Stimulated activated CD8-positive, alpha-beta memory T cell treated with anti-CD3 and anti-CD28 coated beads, Interleukin-15, amount 100 ng/mL, for 1 hour (primary cell): ENCODE data around the gene TTC38.
"Not testable (repeated sequence)": the region's sequence is repeated elsewhere in the genome, so short reads cannot be mapped to it uniquely, and the experiment has no call there.

Source experiments
- DNase-seq: peaks from one replicate; pipeline ENCODE4 v3.0.0-alpha.2; 2020; ENCODE audit warnings: low read depth

Gene TTC38

DNA sequence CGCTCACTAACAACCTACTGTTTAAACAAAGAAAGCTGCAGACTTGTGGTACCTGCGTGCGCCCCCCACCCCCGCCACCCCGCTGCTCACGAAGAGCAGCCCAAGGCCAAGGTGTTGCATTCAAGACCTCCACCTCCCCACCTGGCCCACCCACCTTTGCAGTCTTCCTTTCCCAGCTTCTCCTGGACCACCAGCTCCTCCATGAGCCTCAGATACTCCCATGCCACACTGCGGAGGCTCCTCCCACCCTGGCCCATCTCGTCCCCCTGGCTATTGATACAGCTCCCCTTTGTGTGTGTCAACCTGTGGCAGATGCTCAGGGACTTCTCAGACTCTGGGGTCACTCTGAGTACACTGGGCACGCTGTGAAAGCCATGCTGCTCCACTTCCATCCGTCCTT, 21.6 kb upstream of the TTC38 start:
- no peak for DNase-seq

DNA sequence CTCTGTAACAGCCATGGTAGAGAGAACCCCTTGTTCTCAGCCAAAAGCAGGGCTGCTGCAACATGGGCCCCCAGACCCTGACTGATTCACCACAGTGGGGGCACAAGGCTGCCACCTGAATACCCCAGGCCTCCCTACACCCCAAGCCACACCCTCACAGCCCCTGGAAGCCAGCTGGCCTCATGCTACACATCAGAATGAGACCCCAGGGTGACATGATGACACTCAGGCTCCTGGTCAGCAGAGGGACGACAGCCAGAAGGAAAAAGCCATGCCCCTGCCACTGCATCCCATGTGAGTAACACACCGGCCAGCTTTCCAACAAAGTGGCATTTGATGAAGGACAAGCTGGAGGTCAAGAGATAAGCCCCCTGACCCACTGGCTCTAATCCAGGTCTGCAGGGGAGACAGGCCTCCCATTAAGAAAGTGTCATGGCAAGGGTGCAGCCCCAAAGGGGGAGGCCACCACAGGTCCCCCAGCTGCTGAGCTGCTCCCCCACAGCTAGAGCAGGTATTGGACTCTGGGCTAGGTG, 20.3 kb upstream of the TTC38 start:
- no peak for DNase-seq

DNA sequence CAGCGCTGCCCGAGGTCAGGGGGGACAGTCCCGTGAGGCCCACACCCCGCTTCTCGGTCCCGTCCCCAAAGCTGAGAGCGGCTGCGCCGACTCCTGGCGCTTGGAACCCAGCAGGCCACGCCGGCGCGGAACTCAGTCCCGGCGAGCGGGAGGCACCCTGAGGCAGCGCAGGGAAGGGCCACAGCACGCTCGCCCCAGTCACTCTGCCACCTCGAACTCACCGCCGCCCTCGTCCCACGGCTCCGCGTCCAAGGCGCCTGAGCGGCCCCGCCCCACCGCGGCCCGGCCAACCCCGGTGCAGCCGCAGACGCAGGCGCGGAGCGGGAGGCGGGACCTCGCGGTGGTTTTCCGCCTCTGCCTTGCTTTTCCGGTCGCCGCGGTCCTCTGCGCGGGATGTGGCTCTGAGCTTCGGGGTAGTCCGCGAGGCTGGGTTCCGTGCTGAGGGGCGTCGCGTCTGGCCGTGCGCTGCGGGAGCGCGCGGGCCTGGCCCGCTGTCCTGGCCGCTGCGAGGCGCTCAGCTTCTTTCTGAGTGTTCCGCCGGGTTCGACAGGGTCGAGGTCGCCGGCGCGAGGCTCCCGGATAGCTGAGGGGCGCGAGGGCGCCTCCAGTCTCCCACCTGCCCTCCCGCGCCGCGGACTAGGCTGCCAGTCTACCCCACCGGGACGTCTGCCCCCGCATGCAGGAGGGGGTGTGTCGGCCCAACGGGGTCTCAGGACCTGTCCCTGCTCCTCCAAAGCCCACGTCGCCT, 17.6 kb upstream of the TTC38 start, which contains the start of gene CDPF1:
Gene CDPF1 (minus strand): TSS at position 259 of the 748 bp plus-strand sequence. CDS start 2,009 bp downstream, outside the sequence.
- peak; percentile 79 for DNase-seq

DNA sequence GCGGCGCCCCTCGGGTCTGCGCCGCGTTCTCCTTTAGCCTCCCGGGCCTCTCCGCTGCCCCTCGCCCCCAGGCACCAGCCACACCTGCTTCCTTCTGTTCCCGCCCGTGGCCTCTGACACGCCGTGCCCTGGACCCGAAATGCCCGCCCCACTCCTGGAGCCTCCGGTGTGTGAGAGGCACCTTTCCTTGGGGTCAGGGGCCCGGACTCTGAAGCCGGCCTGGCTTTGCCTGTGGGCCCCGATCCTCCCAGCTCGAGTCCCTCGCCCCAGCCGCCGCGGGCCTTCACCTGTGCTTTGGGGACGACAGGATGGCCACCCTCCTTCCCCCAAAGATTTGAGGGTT, 17.1 kb upstream of the TTC38 start:
- no peak for DNase-seq

DNA sequence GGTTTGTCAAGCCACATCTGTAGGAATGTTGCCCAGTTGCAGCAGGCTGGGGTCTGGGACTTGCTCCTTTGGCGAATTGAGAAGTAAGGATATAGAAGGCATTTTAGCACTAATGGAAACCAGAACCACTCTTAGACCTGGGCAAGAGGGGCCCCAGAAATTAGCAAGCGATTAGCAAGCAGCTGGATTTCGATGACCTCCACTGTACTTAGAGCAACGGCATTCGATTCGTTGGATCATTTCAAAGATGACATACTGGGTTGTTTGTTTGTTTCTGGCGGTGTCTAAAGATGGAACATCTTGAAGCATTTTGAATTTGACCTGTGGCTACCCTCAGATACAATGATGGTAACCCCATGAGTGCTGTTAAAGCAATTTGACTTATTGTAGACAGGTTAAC, 16.5 kb upstream of the TTC38 start:
- DNase-seq, result no peak

DNA sequence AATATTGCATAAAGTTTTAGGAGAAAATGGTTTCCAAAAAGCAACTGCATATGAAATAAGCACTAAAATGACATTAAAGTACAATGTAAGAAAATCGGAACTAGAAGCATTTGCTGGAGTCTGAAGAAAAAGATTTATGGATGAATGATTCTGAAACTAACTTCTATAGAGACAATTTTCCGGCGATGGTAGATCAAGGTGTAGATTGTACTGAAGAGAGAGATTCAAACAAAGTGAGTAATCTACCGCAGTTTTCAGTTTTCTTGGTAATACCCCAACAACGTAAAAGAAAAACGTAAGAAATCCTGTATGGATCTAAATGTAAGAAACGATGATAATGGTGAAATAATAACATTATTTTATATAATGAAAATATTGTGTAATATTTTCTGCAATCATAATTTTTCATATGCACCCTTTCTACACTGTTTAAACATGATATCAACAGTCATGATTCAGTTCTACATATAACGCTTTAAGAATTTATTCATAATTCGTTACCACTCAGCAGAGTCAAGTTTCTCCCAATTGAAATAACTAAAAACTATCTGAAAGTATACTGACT, 15.9 kb upstream of the TTC38 start:
- no peak for DNase-seq

DNA sequence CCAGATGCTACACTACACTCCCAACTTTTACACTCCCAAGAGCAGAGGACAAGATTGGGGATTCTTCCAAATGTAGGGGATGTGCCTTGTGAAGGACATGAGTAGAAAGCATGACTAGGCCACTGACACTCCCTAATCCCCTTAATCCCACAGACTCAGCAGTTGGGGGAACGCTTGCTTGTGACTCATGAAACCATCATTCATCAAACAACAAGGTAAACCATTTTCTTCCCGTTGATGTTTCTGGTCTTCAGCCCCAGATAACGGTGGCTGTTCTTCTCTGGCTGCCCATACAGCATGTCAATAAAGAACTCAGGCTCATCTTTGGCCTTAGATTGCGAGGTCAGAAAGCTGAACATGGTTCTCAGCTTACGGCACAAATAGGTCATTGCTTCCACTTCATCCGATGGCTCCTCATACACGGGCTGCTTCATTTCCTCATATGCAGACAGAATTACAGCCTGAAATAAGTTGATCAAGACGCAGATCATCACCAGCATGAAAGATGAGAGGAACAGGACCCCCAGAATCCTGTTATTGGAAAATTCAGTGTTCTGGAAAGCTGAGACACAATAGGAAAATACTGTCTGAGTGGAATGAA, 11.3 kb upstream of the TTC38 start:
- DNase-seq, result no peak

DNA sequence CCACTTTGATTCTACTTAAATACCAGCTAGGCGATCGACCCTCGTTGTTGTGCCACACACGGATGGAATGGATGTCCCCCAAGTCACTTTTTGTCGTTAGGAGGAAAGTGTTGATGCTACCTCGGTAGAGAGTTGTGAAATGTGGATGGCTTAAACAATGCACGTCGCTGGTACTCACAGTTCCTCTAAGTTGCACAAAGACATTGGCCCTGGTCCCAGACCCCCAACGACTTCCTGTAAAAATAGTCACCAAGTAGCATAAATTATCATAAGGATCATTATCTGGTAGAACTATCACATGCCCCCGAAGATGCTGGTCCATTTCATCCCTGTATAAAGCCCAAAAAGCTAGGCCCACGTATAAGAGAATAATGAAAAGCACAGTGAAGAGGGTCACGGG, 8.4 kb upstream of the TTC38 start:
- DNase-seq, result no peak

DNA sequence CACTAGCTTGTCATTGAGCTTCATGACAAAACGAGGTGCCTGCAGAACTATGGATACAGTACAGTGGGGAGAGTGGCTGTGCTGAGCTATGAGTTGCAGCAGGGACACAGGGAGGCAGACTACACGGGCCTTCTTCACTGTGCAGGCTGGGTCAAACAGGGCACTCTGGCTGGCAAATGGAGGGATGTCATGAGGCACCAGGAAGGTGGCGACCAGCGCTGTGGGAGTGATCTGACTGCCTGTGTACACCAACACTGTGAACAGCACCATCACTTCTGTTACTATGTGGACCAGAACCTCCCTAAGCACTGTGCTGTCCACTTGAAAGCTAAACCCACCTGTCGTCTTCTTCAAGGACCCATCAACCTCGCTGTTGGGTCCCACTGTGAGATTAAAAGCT, 7.8 kb upstream of the TTC38 start:
- DNase-seq, result no peak

DNA sequence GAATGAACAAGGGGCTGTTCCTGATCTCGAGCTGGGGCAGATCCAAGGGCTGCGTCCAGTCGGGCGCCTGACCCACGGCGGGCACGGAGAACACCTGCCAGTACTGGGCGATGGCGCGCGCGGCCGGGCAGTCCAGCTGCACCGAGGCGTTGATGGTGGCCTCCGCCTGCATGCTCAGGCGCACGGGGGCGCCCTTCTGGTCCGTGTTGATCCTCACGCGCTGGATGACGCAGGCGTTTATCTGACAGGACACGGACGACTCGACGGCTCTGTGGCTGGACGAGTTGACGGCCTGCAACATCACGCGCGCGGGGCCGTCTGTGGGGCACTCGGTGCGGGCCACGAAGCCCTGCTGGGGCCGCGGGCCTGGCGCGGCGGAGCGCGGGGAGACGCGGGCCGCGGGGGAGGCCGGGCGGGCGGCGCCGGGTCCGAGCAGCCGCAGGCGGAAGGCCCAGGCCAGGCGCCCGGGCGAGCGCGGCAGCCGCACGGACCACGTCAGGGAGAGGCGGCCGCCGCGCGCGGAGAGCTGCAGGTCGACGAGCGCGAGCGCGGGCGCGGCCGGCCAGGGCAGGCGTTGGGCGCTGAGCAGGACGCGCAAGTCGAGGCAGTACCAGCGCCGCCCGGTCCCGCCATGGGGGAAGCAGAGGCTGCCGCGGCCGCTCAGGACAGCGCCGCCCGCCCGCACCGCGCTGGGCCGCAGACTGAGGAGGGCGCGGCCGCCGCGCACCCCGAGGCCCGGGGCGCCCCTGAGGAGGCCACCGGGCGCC, 5.2 kb upstream of the TTC38 start:
- DNase-seq, result no peak

DNA sequence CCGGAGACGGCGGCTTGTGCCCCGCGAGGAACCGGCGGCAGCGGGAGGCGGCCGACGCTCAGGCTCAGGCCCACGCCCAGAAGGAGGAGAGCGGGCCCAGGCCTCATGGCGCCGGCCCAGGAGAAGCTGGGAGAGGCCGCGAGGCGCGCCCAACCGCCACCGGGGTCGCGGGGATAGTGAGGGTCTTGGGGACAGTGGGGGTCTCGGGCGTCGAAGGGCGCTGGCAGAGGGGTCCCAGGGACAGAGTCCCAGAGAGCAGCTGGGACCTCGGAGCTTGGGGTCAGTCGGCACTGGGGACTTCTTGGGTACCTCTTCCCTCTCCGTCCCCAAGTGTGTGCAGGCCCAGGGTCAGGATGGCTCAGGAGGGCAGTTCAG, 4.6 kb upstream of the TTC38 start, which contains the start of gene PKDREJ:
Gene PKDREJ (minus strand): TSS at position 128 of the 375 bp plus-strand sequence. CDS start 21 bp downstream, at position 107.
- no peak for DNase-seq

DNA sequence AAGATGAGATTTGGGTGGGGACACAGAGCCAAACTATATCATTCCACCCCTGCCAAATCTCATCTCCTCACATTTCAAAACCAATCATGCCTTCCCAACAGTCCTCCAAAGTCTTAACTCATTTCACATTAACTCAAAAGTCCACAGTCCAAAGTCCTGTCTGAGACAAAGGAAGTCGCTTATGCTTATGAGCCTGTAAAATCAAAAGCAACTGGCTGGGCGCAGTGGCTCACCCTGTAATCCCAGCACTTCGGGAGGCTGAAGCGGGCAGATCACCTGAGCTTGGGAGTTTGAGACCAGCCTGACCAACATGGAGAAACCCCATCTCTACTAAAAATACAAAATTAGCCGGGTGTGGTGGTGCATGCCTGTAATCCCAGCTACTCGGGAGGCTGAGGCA, 3.3 kb upstream of the TTC38 start:
- not testable (repeated sequence) for DNase-seq

DNA sequence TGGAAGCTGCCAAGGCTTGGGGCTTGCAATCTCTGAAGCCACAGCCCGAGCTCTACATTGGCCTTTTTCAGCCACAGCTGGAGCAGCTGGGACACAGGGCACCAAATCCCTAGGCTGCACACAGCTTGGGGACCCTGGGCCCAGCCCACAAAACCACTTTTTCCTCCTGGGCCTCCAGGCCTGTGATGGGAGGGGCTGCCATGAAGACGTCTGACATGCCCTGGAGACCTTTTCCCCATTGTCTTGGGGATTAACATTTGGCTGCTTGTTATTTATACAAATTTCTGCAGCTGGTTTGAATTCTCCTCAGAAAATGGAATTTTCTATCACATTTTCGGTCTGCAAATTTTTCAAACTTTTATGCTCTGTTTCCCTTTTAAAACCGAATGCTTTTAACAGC, 2.2 kb upstream of the TTC38 start:
- DNase-seq, result not testable (repeated sequence)

DNA sequence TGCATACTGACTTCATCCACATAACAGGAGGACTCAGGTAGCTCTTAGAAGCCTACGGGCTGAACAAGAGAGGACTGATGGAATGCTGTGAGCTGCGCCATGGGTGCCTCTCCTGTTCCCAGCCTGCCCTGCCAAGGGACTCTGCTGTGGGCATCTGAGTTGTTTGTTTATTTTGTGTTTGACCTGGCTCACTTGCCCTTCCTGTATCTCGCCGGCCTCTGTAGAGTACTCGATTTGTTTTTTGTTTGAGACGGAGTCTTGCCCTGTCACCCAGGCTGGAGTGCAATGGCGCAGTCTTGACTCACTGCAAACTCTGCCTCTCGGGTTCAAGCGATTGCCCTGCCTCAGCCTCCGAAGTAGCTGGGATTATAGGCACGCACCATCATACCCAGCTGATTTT, 1.8 kb downstream of the TTC38 start:
- DNase-seq, result no peak

DNA sequence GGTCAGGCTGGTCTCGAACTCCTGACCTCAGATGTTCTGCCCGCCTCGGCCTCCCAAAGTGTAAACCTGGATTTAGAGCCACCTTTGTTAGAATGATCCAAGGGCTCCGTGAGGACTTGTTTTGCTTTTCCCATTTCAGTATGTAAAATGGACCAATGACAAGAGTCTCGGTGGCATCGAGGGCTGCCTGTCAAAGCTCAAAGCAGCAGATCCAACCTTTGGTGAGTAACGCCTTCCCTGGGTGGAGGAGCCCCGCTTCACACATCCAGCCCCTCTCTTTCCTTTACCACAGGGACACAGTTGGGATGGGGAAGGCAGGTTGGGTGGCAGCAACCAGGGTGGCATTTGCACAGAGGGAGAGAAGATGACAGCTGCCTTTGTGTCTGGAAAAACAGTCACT, 4.4 kb downstream of the TTC38 start:
- DNase-seq, result no peak

DNA sequence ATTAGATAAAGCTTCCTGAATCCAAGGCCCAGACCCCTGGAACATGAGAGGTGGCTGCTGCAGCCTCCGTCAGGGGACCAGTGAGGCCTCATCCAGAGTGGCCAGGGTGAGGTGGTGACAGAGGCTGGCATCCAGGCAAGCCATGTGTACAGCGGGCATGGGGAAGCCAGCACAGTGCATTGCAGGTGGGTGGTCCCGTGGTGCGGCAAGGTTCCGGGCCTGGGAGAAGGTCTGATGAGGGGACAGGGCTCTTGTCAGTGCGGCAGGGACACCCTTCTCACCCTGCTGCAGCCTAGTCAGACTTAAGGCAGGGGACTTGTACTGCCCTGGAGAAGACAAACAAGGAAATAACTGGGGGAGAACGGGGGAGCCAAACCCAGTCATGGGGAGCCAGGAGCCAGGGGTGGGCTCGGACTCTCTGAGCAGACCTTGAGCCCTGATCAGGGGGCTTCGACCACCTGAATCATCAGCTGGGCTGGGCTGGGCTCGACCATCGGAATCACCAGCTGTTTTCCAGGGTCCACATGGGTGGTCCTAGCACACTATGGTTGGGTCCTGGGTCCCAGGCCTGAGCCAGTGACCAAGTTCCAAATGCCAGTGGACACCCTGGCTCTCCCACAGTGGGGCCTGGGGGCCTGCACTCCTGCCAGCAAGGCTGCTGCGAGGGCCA, 5.1 kb downstream of the TTC38 start:
- DNase-seq, result no peak

DNA sequence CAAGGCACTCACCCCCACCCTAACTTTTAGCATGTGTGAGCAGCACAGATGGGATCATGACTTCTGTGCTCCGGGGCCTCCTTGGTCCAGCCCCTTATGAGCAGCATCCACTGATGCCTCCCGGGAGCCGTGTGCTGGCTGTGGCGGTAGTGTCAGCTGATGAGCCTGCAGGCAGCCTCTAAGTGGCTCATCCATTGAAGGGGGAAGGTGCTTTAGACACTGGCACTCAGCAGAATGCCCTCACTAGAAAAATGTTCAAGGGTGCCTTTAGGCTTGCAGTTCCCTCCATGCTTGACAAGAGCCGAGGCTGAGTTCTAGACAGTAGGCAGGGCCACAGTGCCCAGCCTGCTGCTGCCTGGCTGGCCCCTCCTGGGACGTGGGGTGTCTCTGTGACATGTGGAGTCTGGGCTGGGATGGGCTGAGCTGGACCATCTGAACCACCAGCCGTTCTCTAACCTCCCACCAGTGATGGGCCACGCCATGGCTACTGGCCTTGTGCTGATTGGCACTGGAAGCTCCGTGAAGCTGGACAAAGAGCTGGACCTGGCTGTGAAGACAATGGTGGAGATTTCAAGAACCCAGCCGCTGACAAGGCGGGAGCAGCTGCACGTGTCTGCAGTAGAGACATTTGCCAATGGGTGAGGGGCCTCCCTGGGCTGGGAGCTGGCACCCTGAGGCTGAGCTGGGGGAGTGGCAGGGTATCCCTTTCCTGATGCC, 5.8 kb downstream of the TTC38 start:
- DNase-seq, result no peak

DNA sequence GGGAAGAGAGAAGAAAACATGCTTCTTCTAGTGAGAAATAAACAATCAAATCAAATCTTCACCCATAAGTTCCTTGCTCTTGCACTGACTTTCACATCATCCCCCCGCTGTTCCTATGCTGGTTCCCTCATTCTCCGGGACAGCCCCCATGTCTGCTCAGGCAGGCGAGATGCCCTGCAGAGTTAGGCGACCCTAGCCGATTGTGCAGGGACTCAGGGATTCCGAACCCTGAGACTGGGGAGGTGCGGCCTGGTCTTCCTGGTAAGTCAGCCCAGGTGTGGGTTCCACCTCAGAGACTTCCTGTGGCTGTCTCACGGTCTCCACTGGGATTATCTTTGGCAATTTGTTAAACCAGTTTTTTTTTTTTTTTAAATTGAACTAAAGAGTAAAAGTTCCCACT, 6.6 kb downstream of the TTC38 start:
- DNase-seq, result no peak

DNA sequence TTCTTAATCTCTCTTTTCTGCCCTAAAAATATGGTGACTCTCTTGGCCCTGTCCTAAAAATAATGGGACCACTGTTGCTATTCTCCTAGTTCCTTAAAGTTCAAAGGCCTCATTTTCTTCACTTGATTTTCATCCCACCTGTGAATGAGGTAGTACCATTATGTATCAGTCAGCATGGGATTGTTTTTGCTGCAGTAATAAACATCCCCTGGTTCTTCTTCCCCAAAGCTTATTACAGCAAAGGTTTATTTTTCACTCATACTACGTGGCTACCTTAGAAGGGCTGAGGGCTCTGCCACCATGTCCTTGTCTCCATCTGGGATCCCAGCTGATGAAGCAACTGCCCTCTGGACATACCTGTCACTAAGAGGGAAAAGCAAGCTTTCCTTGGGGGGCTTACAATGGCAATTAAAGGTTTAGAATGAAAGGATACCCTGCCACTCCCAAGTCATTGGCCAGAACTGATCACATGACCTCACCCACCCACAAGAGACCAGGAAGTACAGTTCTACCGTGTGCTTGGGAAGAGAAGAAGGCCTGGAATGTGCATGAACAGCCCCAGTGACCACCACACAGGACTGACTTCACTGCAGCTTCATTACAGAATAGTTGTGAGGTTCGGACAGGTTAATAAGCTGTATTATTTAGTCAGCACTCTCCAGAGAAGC, 7.8 kb downstream of the TTC38 start:
- DNase-seq, result no peak

DNA sequence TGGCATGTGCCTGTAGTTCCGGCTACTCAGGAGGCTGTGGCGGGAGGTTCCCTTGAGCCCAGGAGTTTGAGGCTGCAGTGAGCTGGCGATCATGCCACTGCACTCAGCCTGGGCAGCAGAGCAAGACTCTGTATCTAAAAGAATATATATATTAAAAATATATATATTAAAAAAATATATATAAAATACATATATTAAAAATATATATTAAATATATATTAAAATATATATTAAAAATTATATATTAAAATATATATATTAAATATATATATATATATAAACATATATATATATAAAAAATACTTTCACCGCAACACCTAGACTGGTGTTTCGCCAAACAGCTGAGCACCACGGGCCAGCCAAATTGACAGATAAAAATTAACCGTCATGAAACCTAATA, 8.8 kb downstream of the TTC38 start:
- no peak for DNase-seq
